ACC112 (cell line): ENCODE data around the gene UQCRQ.

Experiments
- H2AFZ ChIP-seq: fragments of 200-600 bp; sonication (generic); one replicate; pipeline ENCODE4 v1.6.0; 2017; ENCODE audit warnings: antibody characterized with exemption, low read length; ENCODE audit not compliant: unreplicated experiment
- H3K27ac ChIP-seq: fragments of 200-600 bp; sonication (generic); 2 replicates; pipeline ENCODE4 v1.5.1; 2014; ENCODE audit warnings: low read depth, mild to moderate bottlenecking, antibody characterized with exemption, low read length, moderate library complexity
- H3K27me3 ChIP-seq: fragments of 200-600 bp; sonication (generic); 2 replicates; pipeline ENCODE4 v1.6.1; 2014; ENCODE audit warnings: mild to moderate bottlenecking, antibody characterized with exemption, low read length, moderate library complexity, mixed read lengths; ENCODE audit not compliant: insufficient read depth
- H3K36me3 ChIP-seq: fragments of 200-600 bp; sonication (generic); 2 replicates; pipeline ENCODE4 v1.6.1; 2016; ENCODE audit warnings: mild to moderate bottlenecking, antibody characterized with exemption, low read length, moderate library complexity, mixed read lengths; ENCODE audit not compliant: insufficient read depth
- H3K4me1 ChIP-seq: fragments of 200-600 bp; sonication (generic); one replicate; pipeline ENCODE4 v1.6.1; 2016; ENCODE audit warnings: low read length, mixed read lengths; ENCODE audit not compliant: insufficient read depth, unreplicated experiment, control insufficient read depth
- H3K4me3 ChIP-seq: fragments of 200-600 bp; sonication (generic); 2 replicates; pipeline ENCODE4 v1.5.1; 2014; ENCODE audit warnings: mild to moderate bottlenecking, low read depth, low read length
- H3K79me2 ChIP-seq: fragments of 200-600 bp; sonication (generic); one replicate; pipeline ENCODE4 v1.6.0; 2016; ENCODE audit warnings: low read length; ENCODE audit not compliant: control insufficient read depth, unreplicated experiment, insufficient read depth

The UQCRQ gene

GRCh38 chr5:132836852-132837251 is 29.6 kb upstream of the UQCRQ start:
- Histone ChIP-seq H3K4me3 (no peak overlapping the region), H2AFZ (no peak overlapping the region), H3K79me2 (no peaks in the 10 kb centered on the region), H3K4me1 (peaks cover 29% of the 10 kb centered on the region), H3K27me3 (no peaks in the 10 kb centered on the region), H3K27ac (no peak overlapping the region), H3K36me3 (no peaks in the 10 kb centered on the region)

GRCh38 chr5:132837868-132838267 is 28.6 kb upstream of the UQCRQ start:
- Histone ChIP-seq H3K79me2 (no peaks in the 10 kb centered on the region), H2AFZ (no peak overlapping the region), H3K27ac (no peak overlapping the region), H3K27me3 (no peaks in the 10 kb centered on the region), H3K4me3 (no peak overlapping the region), H3K36me3 (no peaks in the 10 kb centered on the region), H3K4me1 (peaks cover 29% of the 10 kb centered on the region)

DNA sequence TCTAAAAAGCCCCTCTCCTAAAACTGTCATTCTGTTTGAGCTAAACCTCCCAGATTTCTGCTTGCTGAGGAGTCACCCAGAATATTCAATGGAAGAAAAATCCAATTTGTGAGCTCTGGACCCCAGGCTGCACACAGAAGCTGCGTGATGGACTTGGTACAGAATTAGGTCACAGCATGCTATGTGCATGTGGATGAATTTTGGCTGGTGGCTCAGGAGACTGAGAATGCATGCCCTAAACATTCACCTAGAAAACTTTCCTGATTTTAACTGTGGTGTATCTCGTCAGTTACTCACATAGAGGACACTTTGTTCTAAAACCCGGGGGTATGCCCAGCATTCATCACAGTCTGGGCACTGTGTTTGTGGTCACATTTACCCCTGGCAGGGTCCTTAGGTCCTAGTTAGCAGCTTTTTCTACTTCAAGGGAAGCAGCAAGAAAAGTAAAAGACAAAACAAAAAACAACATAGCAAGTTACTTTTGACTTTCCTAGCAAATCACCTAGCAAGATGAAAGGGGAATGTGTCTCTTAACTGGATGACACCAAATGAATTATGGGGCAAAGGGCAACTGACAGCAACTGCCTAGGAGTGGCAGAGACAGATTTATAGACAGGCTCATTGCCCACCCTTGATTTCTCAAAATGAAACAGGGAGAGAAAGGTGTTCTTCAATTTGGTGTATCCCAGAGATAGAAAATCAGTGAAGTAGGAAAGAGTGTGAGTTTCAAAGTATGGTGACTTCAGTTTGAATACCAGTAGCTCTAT is 27.7 kb upstream of the UQCRQ start:
- Histone ChIP-seq H2AFZ (no peak overlapping the region), H3K4me3 (no peak overlapping the region), H3K36me3 (no peaks in the 10 kb centered on the region), H3K79me2 (no peaks in the 10 kb centered on the region), H3K27me3 (no peaks in the 10 kb centered on the region), H3K27ac (no peak overlapping the region), H3K4me1 (peaks cover 29% of the 10 kb centered on the region)

DNA sequence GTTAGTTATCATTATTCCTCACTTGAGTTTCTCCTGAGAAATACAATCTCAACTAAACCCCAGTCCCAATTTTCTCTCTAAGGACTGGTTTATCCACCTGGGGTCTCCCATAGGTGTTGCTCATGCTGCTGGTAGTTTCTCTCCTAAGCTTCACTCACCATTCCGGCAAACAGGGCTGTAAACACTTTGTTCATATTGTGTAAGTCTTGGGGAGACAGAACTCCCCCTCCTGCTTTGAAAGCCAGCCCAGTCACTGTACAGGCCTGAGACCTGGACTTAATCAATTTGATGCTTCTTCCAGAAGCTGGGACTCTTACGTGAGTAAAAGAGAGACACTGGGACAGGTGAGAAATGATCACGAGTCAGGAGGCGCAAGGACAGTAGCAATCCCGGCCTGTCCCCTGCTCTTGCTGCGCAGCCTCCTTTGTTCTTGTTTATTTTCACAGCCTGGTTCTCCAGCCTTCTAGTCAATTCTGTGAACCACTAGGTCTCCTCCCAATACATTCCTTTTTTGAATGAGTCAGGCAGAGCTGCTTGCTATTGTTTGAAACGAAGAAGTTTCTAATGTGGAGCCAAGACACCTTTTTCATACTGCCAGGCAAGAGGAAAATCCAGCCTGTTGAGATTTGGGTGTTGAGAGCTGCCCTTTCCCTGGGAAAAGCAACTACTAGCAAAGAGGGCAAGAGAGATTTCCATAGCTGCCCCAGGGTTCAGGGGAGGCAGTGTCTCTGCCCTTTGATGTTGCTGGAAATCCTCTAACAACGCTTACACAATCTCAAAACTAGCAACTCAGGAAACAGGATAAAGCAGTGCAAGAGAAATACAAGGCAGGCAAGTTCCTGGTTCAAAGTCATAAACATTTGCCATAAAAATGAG is 26.8 kb upstream of the UQCRQ start:
- Histone ChIP-seq H3K27me3 (no peaks in the 10 kb centered on the region), H3K79me2 (no peaks in the 10 kb centered on the region), H3K4me1 (peaks cover 29% of the 10 kb centered on the region), H3K27ac (peak overlapping the region; percentile 48), H2AFZ (peak overlapping the region; percentile 57), H3K4me3 (no peak overlapping the region), H3K36me3 (no peaks in the 10 kb centered on the region)

GRCh38 chr5:132840313-132840712 is 26.1 kb upstream of the UQCRQ start:
- H2AFZ ChIP-seq = peak overlapping the region; percentile 57
- H3K36me3 ChIP-seq = no peaks in the 10 kb centered on the region
- no peaks in the 10 kb centered on the region for H3K79me2 ChIP-seq
- H3K4me3 ChIP-seq = no peak overlapping the region
- H3K27ac ChIP-seq = peak overlapping the region; percentile 48
- no peaks in the 10 kb centered on the region for H3K27me3 ChIP-seq
- H3K4me1 ChIP-seq = peaks cover 29% of the 10 kb centered on the region

GRCh38 chr5:132840896-132841295 is 25.5 kb upstream of the UQCRQ start:
- Histone ChIP-seq H2AFZ (no peak overlapping the region), H3K36me3 (no peaks in the 10 kb centered on the region), H3K4me3 (no peak overlapping the region), H3K79me2 (no peaks in the 10 kb centered on the region), H3K4me1 (peaks cover 29% of the 10 kb centered on the region), H3K27me3 (no peaks in the 10 kb centered on the region), H3K27ac (no peak overlapping the region)

- H3K79me2 ChIP-seq = no peaks in the 10 kb centered on the region
- H3K36me3 ChIP-seq = no peaks in the 10 kb centered on the region
- no peak overlapping the region for H2AFZ ChIP-seq
Measured at GRCh38 chr5:132841305-132841704, 25.1 kb upstream of the UQCRQ start.

GRCh38 chr5:132848270-132848669 is 18.2 kb upstream of the UQCRQ start:
- Histone ChIP-seq H3K27me3 (no peaks in the 10 kb centered on the region), H3K79me2 (no peaks in the 10 kb centered on the region), H3K36me3 (no peaks in the 10 kb centered on the region), H3K27ac (no peak overlapping the region), H3K4me1 (no peaks in the 10 kb centered on the region), H2AFZ (no peak overlapping the region), H3K4me3 (no peak overlapping the region)

More at GRCh38 chr5:132841305-132841704, 25.1 kb upstream of the UQCRQ start:
- Histone ChIP-seq H3K4me3 (no peak overlapping the region), H3K27me3 (no peaks in the 10 kb centered on the region), H3K4me1 (peaks cover 29% of the 10 kb centered on the region), H3K27ac (no peak overlapping the region)

DNA sequence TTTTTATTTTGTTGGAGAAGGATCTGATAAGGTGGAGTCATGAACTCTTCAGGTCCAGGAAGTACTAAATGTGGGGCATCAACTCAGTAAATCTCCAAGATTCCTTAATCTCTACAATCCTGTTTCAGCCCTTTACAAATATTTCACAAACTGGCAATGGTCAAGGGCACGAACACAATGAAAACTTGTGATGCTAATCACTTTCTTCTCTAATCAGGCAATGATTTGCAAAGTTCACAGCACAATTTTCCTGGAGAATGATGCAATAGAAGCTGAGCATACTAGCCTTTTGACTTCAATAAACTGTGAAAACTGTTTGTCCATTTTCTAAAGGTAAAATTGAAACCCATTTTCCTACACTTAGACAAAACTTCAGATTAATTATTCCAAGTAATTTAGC is 17.1 kb upstream of the UQCRQ start:
- no peaks in the 10 kb centered on the region for H3K4me1 ChIP-seq
- H3K79me2 ChIP-seq = no peaks in the 10 kb centered on the region
- H3K27me3 ChIP-seq = no peaks in the 10 kb centered on the region
- H3K36me3 ChIP-seq = no peaks in the 10 kb centered on the region
- no peak overlapping the region for H2AFZ ChIP-seq
- no peak overlapping the region for H3K4me3 ChIP-seq
- no peak overlapping the region for H3K27ac ChIP-seq

DNA sequence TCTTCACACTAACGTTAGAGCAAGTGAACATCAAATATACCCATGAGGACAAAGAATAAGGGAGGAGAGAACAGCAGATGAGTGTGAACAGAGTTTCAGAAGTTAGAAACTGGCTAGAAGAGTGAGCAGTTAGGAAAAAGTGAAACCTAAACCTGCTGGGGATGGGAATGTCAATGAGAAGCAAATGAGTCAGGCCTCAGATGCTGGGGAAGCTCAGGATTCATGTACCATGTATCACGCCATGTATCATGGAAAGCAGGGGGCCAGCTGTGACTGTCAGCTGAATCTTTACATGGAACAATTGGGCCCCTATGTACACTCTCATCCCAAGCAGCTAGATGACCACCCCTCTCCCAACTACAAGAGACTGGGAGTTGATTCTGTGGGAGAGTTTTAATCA is 16.4 kb upstream of the UQCRQ start:
- H3K27ac ChIP-seq = no peak overlapping the region
- H3K79me2 ChIP-seq = no peaks in the 10 kb centered on the region
- no peak overlapping the region for H2AFZ ChIP-seq
- H3K4me3 ChIP-seq = no peak overlapping the region
- no peaks in the 10 kb centered on the region for H3K36me3 ChIP-seq
- H3K27me3 ChIP-seq = no peaks in the 10 kb centered on the region
- H3K4me1 ChIP-seq = no peaks in the 10 kb centered on the region

DNA sequence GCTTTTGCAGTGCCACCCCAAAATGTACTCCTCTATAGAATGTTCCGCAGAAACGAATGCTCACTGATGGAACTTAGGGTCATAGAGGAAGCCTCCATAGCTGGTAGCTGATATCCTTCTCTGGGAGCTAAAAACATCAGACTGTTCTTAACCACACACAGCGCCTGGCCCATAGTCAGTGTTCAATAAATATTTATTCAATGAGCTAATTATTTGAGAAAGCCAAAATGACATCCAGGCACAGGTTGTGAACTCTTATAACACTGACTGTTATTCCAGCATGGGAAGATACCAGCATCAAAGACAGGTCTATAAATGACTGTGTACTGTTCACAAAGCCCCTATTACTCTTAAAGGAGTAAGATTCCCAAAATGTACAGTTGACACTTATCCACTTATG is 13.1 kb upstream of the UQCRQ start:
- Histone ChIP-seq H3K4me3 (no peak overlapping the region), H3K27me3 (no peaks in the 10 kb centered on the region), H3K27ac (no peak overlapping the region), H3K36me3 (no peaks in the 10 kb centered on the region), H2AFZ (no peak overlapping the region), H3K79me2 (no peaks in the 10 kb centered on the region), H3K4me1 (no peaks in the 10 kb centered on the region)
